Fibroblast of the conjunctiva (primary cell): ENCODE measurements around the gene PRR14L.
"Not testable (repeated sequence)": the region's sequence is repeated elsewhere in the genome, so short reads cannot be mapped to it uniquely, and the experiment has no call there.

Experiments
- DNase-seq: peaks from one replicate; pipeline ENCODE4 v3.0.0-alpha.2; 2010; ENCODE audit warnings: low read depth

PRR14L gene

GRCh38 chr22:31749636-31750364 lies at the start of gene PRR14L:
PRR14L (minus strand) TSS chr22:31750132; CDS start chr22:31738860, 11,272 bp downstream.
- peak; percentile 87 for DNase-seq

- not testable (repeated sequence) for DNase-seq
These were observed 49.4 kb upstream of the PRR14L start for GRCh38 chr22:31799358-31799757.

DNA sequence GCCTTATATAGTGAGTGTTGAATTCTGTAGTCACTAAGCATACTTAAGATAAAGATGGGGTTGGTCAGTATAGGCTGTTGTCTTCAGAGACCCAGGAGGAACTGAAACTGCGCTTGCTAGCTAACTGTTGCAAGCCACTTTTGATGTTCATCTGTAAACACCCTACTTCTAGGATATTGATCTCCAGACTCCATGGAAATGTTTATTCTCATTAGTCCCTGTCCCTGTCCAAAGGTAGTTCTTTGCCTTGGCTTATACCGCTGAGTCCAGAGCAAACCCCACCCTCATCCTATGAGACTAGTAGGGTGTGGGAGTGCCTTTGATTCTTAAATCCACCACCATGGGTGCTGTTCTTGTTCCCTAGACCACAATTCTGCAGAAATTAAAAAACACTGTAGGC lies 40.3 kb upstream of the PRR14L start:
- DNase-seq: no peak

- no peak for DNase-seq
These were observed 39.9 kb upstream of the PRR14L start for GRCh38 chr22:31789803-31790202.

DNA sequence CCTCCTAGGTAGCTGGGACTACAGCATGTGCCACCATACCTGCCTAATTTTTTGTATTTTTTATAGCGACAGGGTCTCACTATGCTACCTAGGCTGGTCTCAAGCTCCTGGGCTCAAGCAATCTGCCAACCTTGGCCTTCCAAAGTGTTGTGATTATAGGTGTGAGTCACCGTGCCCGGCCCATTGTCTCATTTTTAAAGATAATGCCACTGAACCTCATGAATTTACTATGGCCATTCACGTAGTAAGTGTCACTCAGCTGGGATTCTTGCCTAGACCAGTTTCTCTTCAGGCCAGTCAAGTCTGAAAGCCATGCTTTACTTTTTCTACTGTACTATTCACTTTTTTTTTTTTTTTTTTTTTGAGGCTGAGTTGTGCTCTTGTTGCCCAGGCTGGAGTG lies 26.3 kb upstream of the PRR14L start:
- DNase-seq: no peak

DNA sequence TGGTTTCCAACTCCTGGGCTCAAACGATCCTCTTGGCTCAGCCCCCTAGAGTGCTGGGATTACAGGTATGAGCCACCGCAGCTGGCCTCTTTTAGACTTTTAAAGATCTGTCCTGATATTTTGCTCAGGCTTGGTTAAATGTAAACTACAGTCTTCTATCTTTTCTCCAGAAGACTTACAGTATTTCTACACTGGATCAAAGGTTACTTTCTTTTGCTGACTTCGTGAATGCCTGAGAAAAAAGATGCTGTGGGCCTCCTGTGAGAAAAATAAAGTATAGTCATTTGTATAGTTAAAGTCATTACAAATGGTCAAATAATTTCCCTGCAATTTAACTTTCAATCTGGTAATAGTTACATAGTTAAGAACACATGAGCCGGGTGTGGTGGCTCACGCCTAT lies 23.5 kb upstream of the PRR14L start:
- no peak for DNase-seq

DNA sequence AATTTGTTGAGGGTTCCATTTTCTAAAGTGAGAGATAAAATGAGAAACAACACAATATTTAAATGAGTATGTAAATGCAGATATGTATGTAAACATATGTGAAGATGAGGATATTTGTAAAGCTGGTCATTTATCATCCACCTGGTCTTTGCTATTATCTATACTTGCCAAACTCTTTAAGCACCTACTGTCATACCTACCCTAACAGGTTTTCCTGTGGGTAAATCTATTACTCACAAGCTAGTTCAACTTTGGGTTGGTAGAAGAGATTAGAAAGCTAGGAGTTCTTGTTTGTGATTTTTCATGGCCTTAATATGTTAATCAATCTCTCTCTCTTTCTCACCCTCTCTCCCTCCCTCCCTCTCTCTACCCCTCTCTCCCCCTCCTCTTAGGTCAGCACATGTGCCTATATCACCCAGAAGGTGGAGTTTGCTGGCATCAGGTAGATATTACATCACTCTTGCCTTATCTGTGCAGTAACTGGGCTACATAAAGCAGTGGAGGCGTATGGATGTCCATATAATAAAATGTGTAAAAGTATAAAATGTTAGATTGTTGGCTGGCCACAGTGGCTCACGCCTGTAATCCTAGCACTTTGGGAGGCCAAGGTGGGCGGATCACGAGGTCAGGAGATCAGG lies 18.6 kb upstream of the PRR14L start:
- DNase-seq: no peak

DNA sequence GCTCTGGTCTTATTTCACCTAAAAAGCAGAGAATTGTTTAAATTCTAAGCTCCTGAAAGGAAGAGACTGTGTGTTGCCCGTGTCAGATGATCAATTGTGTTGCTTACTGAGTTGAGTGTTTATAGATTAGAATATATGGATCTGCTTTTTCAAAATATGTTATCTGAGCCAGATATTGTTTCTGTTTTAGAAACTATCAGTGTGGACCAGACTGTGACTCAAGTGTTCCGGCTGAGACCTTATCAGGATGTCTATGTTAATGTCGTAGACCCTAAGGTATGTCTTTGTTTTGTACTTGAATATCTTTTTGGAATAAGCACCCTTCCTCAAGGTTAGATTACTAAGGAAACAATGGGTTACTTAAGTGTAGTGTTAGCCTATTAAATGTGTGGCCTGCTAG lies 14.9 kb upstream of the PRR14L start:
- DNase-seq: no peak

- not testable (repeated sequence) for DNase-seq
These were observed 8.9 kb upstream of the PRR14L start for GRCh38 chr22:31758860-31759259.

- DNase-seq: no peak
These were observed 7.3 kb upstream of the PRR14L start for GRCh38 chr22:31757265-31757664.

GRCh38 chr22:31754813-31755212 lies 4.9 kb upstream of the PRR14L start:
- DNase-seq: no peak

GRCh38 chr22:31753634-31754501 lies 3.9 kb upstream of the PRR14L start, which contains the start of gene DEPDC5:
DEPDC5 (plus strand) TSS chr22:31754019; CDS start chr22:31754922, 903 bp downstream.
- peak; percentile 84 for DNase-seq

GRCh38 chr22:31753005-31753633 lies 3.2 kb upstream of the PRR14L start:
- no peak for DNase-seq

GRCh38 chr22:31752096-31752847 lies 2.3 kb upstream of the PRR14L start:
- DNase-seq: no peak

DNA sequence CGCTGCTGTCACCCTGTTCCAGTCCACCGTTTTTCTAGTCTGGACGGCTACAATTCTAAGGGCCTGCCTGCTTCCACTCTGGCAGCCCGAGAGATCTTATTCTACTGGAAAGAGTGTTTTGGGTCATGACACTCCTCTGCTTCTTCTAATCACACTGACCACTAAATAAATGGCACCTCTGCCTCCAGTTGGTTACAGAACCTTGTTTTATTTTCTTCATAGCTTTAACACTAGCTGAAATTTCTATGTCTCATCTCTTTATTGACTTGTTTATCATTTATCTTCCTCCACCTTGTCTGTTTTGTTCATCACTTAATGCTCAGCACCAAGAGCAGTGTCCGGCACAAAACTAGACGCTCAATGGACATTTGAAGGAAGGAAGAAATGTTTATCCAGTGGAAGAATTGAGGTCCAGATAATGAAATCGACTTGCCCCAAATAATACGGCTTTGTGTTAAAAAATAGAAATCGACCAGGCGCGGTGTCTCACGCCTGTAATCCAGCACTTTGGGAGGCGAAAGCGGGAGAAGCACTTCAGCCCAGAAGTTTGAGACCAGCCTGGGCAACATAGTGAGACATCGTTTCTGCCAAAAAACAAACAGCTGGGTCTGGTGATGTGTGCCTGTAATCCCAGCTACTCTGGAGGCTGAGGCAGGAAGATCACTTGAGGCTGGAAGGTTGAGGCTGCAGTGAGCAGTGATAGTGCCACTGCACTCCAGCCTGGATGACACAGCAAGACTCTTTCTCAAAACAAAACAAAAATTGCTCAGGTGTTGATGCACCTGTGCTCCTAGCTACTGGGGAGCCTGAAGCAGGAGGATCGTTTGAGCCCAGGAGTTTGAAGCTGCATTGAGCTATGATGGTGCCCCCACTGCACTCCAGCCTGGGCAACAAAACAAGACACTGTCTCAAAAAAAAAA lies 693 bp upstream of the PRR14L start:
- no peak for DNase-seq

GRCh38 chr22:31748490-31748889 lies 1.4 kb downstream of the PRR14L start:
- no peak for DNase-seq

- no peak for DNase-seq
These were observed 2.5 kb downstream of the PRR14L start for GRCh38 chr22:31747441-31747840.

GRCh38 chr22:31743871-31744270 lies 6.1 kb downstream of the PRR14L start:
- no peak for DNase-seq

DNA sequence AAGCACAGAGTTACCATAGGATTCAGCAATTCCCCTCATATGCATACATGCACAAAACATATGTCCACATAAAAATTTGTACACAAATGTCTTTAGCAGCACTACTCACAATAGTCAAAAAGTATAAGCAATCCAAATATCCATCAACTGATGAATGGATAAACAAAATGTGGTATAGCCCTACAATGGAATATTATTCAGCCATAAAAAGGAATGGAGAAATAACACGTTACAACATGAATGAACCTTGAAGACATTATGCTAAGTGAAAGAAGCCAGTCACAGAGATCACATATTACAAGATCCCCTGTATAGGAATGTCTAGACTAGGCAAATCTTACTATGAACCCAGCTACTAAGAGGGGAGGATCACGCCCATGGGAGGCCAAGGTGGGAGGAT lies 7.2 kb downstream of the PRR14L start:
- DNase-seq: no peak

GRCh38 chr22:31742115-31742514 lies 7.8 kb downstream of the PRR14L start:
- no peak for DNase-seq
